Stimulated activated CD8-positive, alpha-beta memory T cell treated with anti-CD3 and anti-CD28 coated beads, Interleukin-15, amount 100 ng/mL, for 48 hours (primary cell): ENCODE data around the gene PEX14.
"Not testable (repeated sequence)": the region's sequence is repeated elsewhere in the genome, so short reads cannot be mapped to it uniquely, and the experiment has no call there.

Experiments
- DNase-seq, 2 donors: peaks; one replicate each; pipeline ENCODE4 v3.0.0-alpha.2; 2020; ENCODE audit warnings: low read depth in 2 of 2

The PEX14 gene

GRCh38 chr1:10494754-10495474 is 20.2 kb downstream of the PEX14 start:
- DNase-seq, result peak; percentile 57 to 60

GRCh38 chr1:10495475-10495817 is 20.7 kb downstream of the PEX14 start:
- no peak for DNase-seq

- no peak for DNase-seq
These were observed 21.2 kb downstream of the PEX14 start for GRCh38 chr1:10495952-10496351.

GRCh38 chr1:10497109-10497508 is 22.4 kb downstream of the PEX14 start:
- no peak for DNase-seq

- DNase-seq, result no peak
These were observed 23.5 kb downstream of the PEX14 start for GRCh38 chr1:10498231-10498630.

- DNase-seq, result no peak
These were observed 27.5 kb downstream of the PEX14 start for GRCh38 chr1:10502206-10502605.

GRCh38 chr1:10504249-10504648 is 29.5 kb downstream of the PEX14 start:
- DNase-seq, result no peak

- not testable (repeated sequence) for DNase-seq
These were observed 31.4 kb downstream of the PEX14 start for GRCh38 chr1:10506046-10506676.

GRCh38 chr1:10506677-10507047 is 31.9 kb downstream of the PEX14 start:
- DNase-seq, result no peak

GRCh38 chr1:10507111-10507879 is 32.5 kb downstream of the PEX14 start:
- no peak for DNase-seq

GRCh38 chr1:10508511-10508951 is 33.8 kb downstream of the PEX14 start:
- no peak for DNase-seq

GRCh38 chr1:10509809-10510509 is 35.2 kb downstream of the PEX14 start:
- DNase-seq, result no peak

- peak; percentile 72 to 79 for DNase-seq
These were observed 36.1 kb downstream of the PEX14 start for GRCh38 chr1:10510520-10511493.

- no peak for DNase-seq
These were observed 36.7 kb downstream of the PEX14 start for GRCh38 chr1:10511494-10511885.

- DNase-seq, result peak in 1 of 2 donors; percentile 21
These were observed 38.4 kb downstream of the PEX14 start for GRCh38 chr1:10513199-10513598.

- no peak for DNase-seq
These were observed 39.9 kb downstream of the PEX14 start for GRCh38 chr1:10514490-10515235.

GRCh38 chr1:10515301-10515975 is 40.7 kb downstream of the PEX14 start:
- DNase-seq, result no peak

- DNase-seq, result no peak
These were observed 41.4 kb downstream of the PEX14 start for GRCh38 chr1:10515976-10516750.
